T-helper 17 cell (primary cell): ENCODE measurements around the gene HPD. TPM values are rescaled to one million over a fixed set of nuclear protein-coding genes. Genes with fewer than 3 reads are reported as not detected.
A peak's percentile ranks its signal among the peaks of the same experiment; 100 is the strongest.

Experiments
- ATAC-seq: fragments of 150-1000 bp; cut with Tn5 transposase; 2 replicates; pipeline ENCODE4 v1.10.0; 2021; ENCODE audit warnings: mild to moderate bottlenecking, moderate library complexity
- DNase-seq, 3 donors: peaks; one replicate each; pipeline versions ENCODE4 v3.0.0 to v3.0.0-alpha.2; 2020 to 2021
- H3K9me3 ChIP-seq: one replicate; pipeline ENCODE4 v1.7.0; 2013; ENCODE audit warnings: low read length, mild to moderate bottlenecking; ENCODE audit not compliant: control insufficient read depth, poor library complexity, severe bottlenecking
- H3K27ac Mint-ChIP-seq: one replicate; pipeline ENCODE4 v1.8.0; 2022; ENCODE audit warnings: mild to moderate bottlenecking, moderate library complexity, mixed read lengths
- H3K27me3 Mint-ChIP-seq: one replicate; pipeline ENCODE4 v1.8.0; 2022; ENCODE audit warnings: mixed read lengths
- H3K36me3 Mint-ChIP-seq: one replicate; pipeline ENCODE4 v1.8.0; 2022; ENCODE audit warnings: low read depth, mixed read lengths
- H3K4me1 Mint-ChIP-seq: one replicate; pipeline ENCODE4 v1.8.0; 2022; ENCODE audit warnings: mild to moderate bottlenecking, mixed read lengths
- H3K4me3 Mint-ChIP-seq: one replicate; pipeline ENCODE4 v1.8.0; 2022; ENCODE audit warnings: mild to moderate bottlenecking, moderate library complexity, mixed read lengths
- total RNA-seq, 4 donors: library from RNA in 2 of 4; stranded (reverse) in 2 of 4; gene quantifications; one replicate each; pipeline ENCODE4 v1.2.3 and lab custom pipeline; 2022 to 2026

HPD gene
- total RNA-seq, 2 donors from 2014 or later, result not detected

GRCh38 chr12:121809712-121810116 is 48.9 kb downstream of the HPD start:
- Mint-ChIP-seq H3K27ac (peak overlapping the region; percentile 95), H3K27me3 (no peaks in the 10 kb centered on the region), H3K36me3 (peaks cover 2% of the 10 kb centered on the region), H3K4me1 (peaks cover 49% of the 10 kb centered on the region), H3K4me3 (no peak overlapping the region)
- DNase-seq (no peak), ATAC-seq (no peak)
- no peaks in the 10 kb centered on the region for H3K9me3 ChIP-seq

GRCh38 chr12:121808623-121809022 is 50.0 kb downstream of the HPD start:
- peaks cover 50% of the 10 kb centered on the region for H3K4me1 Mint-ChIP-seq
- peak overlapping the region; percentile 33 for H3K4me3 Mint-ChIP-seq
- no peaks in the 10 kb centered on the region for H3K27me3 Mint-ChIP-seq
- H3K9me3 ChIP-seq, result no peaks in the 10 kb centered on the region
- peaks cover 5% of the 10 kb centered on the region for H3K36me3 Mint-ChIP-seq
- peak overlapping the region; percentile 95 for H3K27ac Mint-ChIP-seq
- no peak for DNase-seq
- ATAC-seq, result no peak

- Mint-ChIP-seq H3K4me3 (peak overlapping the region; percentile 59), H3K27me3 (no peaks in the 10 kb centered on the region), H3K4me1 (peaks cover 47% of the 10 kb centered on the region), H3K27ac (peak overlapping the region; percentile 95), H3K36me3 (peaks cover 9% of the 10 kb centered on the region)
- ATAC-seq (no peak), DNase-seq (no peak)
- no peaks in the 10 kb centered on the region for H3K9me3 ChIP-seq
These were observed 50.9 kb downstream of the HPD start for GRCh38 chr12:121807642-121808347.

DNA sequence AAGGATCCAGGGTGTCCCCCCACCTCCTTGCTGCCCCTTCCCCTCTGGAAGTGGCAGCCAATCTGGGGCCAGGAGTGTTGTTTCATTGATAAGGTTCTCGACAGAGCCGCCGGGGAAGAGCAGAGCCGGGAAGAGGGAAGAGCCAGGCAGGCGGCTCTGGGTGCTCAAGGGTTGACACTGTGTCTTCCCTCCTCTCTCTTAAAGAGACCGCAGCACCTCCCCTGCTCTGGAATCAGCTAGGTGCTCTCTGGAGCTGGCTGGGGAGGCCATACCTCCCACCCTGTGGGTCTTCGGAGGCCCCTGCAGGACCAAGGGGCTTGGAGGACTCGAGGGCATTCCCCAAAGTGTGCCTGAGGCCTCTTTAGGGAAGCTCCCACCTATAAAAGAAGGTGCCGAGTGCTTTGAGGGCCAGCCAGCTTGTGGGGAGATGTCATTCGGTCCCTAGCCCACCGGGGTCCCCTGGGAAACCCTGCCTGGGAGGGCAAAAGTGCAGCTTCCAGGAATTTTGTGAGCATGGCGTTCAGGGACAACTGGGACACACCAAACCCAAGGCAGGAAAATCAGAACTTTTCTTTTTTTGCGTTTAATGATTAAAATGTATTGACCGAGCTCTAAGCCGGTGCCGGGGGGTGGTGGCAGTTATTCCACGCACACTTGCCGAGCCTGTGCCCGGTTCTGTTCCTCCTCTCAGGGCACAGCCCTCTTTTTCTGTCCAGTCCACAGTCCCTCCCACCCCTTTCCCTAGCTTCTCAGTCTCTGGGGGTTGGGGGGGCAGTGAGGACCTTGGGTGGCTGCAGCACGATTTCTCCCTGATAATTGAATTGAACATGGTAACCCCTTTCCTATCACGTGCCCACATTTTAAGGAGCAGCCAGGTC is 51.9 kb downstream of the HPD start:
- H3K4me1 Mint-ChIP-seq, result peaks cover 52% of the 10 kb centered on the region
- no peak for ATAC-seq
- peaks cover 12% of the 10 kb centered on the region for H3K36me3 Mint-ChIP-seq
- H3K4me3 Mint-ChIP-seq, result peak overlapping the region; percentile 97
- DNase-seq, result no peak
- no peaks in the 10 kb centered on the region for H3K9me3 ChIP-seq
- H3K27ac Mint-ChIP-seq, result peak overlapping the region; percentile 95
- H3K27me3 Mint-ChIP-seq, result no peaks in the 10 kb centered on the region

DNA sequence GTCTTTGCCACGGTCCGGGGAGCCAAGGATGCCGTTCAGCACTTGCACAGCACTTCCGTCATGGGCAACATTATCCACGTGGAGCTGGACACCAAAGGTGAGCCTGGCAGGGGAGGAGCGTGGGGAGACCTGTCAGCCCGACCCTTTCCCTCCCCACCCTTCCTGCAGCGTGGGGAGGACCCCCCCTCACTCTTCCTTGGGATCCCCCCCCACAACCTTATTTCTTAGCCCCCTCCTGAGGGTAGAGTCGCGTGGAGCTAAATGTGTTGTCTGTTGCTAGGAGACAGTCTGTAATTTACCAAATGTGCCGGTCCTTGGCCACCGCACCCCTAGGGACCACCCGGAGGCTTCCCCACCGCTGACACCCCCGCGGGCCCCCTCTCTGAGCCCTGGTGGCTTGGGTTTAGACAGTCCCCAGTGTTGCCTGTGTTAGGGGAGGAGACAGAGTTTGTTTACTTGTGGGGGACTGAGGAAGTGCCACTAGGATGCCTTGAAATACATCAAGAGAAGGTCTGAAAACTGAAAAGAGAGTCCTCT is 52.6 kb downstream of the HPD start:
- no peaks in the 10 kb centered on the region for H3K27me3 Mint-ChIP-seq
- peaks cover 15% of the 10 kb centered on the region for H3K36me3 Mint-ChIP-seq
- DNase-seq, result no peak
- H3K4me1 Mint-ChIP-seq, result peaks cover 53% of the 10 kb centered on the region
- H3K4me3 Mint-ChIP-seq, result peak overlapping the region; percentile 97
- no peaks in the 10 kb centered on the region for H3K9me3 ChIP-seq
- peak; percentile 29 for ATAC-seq
- H3K27ac Mint-ChIP-seq, result peak overlapping the region; percentile 95

GRCh38 chr12:121805171-121806008 is 53.3 kb downstream of the HPD start:
- no peak for ATAC-seq
- DNase-seq, result no peak
- no peaks in the 10 kb centered on the region for H3K9me3 ChIP-seq
- Mint-ChIP-seq H3K27me3 (no peaks in the 10 kb centered on the region), H3K4me1 (peaks cover 49% of the 10 kb centered on the region), H3K36me3 (peaks cover 15% of the 10 kb centered on the region), H3K4me3 (peak overlapping the region; percentile 97), H3K27ac (peak overlapping the region; percentile 95)

DNA sequence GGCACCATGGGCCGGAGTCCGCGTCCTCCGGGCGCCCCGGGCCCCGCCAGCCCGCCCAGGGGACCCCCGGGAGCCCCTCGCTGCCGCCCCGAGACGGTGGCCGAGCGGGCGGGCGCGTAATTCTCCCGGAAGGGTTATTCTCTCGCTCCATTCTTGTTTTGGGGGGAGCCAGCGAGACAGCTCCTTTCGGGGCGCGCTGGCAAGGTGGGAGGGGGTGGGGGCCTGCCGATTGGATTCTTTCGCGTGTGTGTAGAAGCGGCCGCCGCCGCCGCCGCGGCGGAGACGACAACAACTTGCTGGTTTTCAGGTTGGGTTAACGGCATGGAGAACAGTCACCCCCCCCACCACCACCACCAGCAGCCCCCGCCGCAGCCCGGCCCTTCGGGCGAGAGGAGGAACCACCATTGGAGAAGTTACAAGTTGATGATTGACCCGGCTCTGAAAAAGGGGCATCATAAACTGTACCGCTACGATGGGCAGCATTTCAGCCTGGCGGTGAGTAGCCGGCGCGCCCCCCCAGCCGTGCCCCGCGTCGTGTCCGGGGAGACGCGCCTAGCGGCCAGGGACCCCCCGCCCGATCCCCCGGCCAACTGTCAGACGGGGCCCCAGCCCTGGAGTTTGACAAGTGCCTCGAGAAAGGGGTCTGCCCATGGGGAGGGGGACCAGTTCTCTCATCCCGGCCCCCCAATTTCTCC is 54.1 kb downstream of the HPD start:
- peak; percentile 5 for ATAC-seq
- H3K36me3 Mint-ChIP-seq, result peaks cover 15% of the 10 kb centered on the region
- peak overlapping the region; percentile 90 for H3K27ac Mint-ChIP-seq
- H3K27me3 Mint-ChIP-seq, result no peaks in the 10 kb centered on the region
- H3K9me3 ChIP-seq, result no peaks in the 10 kb centered on the region
- peak; percentile 34 to 63 (median 42) for DNase-seq
- H3K4me3 Mint-ChIP-seq, result peak overlapping the region; percentile 97
- H3K4me1 Mint-ChIP-seq, result peaks cover 46% of the 10 kb centered on the region

- peak; percentile 8 for ATAC-seq
- H3K4me1 Mint-ChIP-seq, result peaks cover 48% of the 10 kb centered on the region
- H3K4me3 Mint-ChIP-seq, result peak within 1 kb of the TSS; percentile 99
These were observed 54.7 kb downstream of the HPD start, which contains the start of gene SETD1B for GRCh38 chr12:121803861-121804416. Gene SETD1B, plus strand, starts transcription at chr12:121804009. Its CDS starts 729 bp downstream, at chr12:121804738.

DNA sequence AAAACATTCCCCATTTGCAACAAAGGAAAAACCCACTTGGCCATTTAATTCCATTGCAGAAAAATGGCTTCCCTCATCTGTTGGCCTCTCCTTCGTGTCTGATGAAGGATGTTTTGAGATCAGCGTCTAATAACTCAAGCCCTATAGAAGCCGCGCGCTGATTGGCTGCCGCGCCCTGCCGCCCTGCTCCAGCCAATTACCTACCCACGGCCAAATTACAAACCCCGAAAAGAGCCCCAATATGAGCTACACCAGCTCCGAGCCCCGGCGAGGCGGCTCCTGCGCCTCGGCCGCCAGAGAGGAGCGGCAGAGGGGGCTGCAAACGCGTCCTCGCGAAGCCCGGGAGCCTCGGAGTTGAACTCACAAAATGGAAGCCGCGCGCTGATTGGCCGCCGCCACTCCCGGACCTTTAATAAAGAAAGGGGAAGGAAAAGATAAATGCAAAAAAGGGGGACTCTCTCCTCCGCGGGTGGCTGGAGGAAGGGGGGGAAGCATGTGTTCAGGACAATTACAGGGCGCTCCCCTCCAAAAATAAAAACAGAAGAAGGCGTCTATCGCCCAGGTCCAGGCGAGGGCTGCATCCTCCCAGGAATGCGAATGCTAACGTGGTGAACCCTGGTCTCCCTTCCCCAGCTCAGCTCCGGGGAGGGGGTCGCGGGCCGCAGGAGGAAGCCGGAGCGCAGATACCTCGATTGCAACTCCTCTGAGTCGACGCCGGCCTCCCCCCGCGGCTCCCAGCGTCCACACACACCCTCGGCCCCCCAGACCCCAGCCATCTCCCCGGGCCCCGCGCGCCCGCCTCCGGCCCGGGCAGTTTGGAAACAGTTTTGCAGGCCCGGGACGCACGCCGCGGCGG is 55.6 kb downstream of the HPD start:
- Mint-ChIP-seq H3K36me3 (peaks cover 18% of the 10 kb centered on the region), H3K27me3 (no peaks in the 10 kb centered on the region), H3K27ac (peak overlapping the region; percentile 99), H3K4me1 (peaks cover 49% of the 10 kb centered on the region), H3K4me3 (peak overlapping the region; percentile 99)
- peak; percentile 58 for ATAC-seq
- no peaks in the 10 kb centered on the region for H3K9me3 ChIP-seq
- DNase-seq, result peak; percentile 74 to 78 (median 75)

More at GRCh38 chr12:121803861-121804416, 54.7 kb downstream of the HPD start, which contains the start of gene SETD1B:
- Mint-ChIP-seq H3K36me3 (peaks cover 15% of the 10 kb centered on the region), H3K27ac (peak within 1 kb of the TSS; percentile 99), H3K27me3 (no peaks in the 10 kb centered on the region)
- DNase-seq, result peak; percentile 33 to 43 (median 38)
- no peaks in the 10 kb centered on the region for H3K9me3 ChIP-seq

- no peaks in the 10 kb centered on the region for H3K9me3 ChIP-seq
- peaks cover 52% of the 10 kb centered on the region for H3K4me1 Mint-ChIP-seq
- DNase-seq (no peak), ATAC-seq (no peak)
- peak overlapping the region; percentile 99 for H3K27ac Mint-ChIP-seq
- peak overlapping the region; percentile 99 for H3K4me3 Mint-ChIP-seq
- H3K27me3 Mint-ChIP-seq, result no peaks in the 10 kb centered on the region
- H3K36me3 Mint-ChIP-seq, result peaks cover 18% of the 10 kb centered on the region
These were observed 56.2 kb downstream of the HPD start for GRCh38 chr12:121802485-121802842.
